CD4-positive, alpha-beta T cell treated with Interleukin-2 at 100 ng/mL for 4 hours (primary cell): ENCODE results near the gene MCM10.
"Not testable (repeated sequence)": the region's sequence is repeated elsewhere in the genome, so short reads cannot be mapped to it uniquely, and the experiment has no call there.

ENCODE experiments used
- DNase-seq: peaks from one replicate; pipeline ENCODE4 v3.0.0-alpha.2; 2020; ENCODE audit warnings: low spot score

Gene MCM10

GRCh38 chr10:13221572-13221971 is 60.2 kb downstream of the MCM10 start:
- DNase-seq: no peak

- DNase-seq: no peak
Measured at GRCh38 chr10:13222151-13222550, 60.8 kb downstream of the MCM10 start.

DNA sequence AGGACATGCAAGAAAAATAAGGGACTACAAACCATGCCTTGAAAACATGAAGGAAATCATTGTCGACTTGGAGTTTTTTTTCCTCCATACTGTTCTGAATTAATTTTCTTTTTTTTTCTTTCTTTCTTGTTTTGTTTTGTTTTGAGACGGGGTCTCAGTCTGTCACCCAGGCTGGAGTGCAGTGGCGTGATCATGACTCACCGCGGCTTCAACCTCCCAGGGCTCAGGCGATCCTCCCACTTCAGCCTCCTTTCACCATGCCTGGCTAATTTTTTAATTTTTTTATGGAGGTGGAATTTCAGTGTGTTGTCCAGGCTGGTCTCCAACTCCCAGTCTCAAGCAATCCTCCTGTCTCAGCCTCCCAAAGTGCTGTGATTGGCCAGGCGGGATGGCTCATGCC is 61.2 kb downstream of the MCM10 start:
- DNase-seq: no peak

- DNase-seq: no peak
Measured at GRCh38 chr10:13223241-13223640, 61.9 kb downstream of the MCM10 start.

GRCh38 chr10:13224210-13224995 is 63.0 kb downstream of the MCM10 start:
- no peak for DNase-seq

GRCh38 chr10:13225601-13226000 is 64.2 kb downstream of the MCM10 start:
- DNase-seq: no peak

GRCh38 chr10:13227031-13227430 is 65.7 kb downstream of the MCM10 start:
- DNase-seq: no peak

- no peak for DNase-seq
Measured at GRCh38 chr10:13231190-13231589, 69.8 kb downstream of the MCM10 start.

DNA sequence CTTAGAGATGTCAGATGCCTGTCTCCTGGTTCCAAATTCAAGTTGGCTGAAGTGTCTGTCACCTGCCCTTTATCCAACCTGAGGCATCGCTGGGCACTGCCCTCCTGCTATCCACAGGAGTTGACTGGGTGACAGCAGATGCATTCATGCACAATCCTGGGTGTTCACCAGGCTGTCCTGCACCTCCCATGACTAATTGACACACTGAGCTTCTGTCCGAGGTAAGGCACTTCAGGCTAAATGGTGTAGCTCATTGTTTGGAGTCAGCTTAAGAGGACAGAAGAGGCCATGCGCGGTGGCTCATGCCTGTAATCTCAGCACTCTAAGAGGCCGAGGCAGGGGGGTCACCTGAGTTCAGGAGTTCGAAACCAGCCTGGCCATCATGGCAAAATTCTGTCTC is 70.5 kb downstream of the MCM10 start:
- no peak for DNase-seq

GRCh38 chr10:13233358-13233757 is 72.0 kb downstream of the MCM10 start:
- no peak for DNase-seq

DNA sequence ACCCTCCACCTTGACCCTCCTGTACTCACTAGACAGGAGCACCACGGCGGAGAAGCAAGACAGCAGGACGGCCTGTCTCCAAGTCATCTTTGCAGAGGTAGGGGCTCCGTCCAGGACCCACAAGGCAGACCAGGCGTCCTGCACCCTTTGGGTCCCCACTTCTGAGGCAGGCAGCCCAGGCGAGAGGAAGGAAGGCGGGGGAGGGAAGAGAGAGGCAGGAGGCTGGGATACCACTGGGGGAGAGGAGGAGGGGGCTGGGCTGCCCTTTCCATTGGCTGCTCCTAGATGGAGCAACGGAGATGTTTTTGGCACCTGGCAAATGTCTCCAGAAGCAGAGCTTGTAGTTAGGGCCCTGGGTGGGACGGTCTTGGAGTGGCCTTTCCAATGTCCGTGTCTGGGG is 72.8 kb downstream of the MCM10 start, which contains the start of gene UCMA:
Gene UCMA (minus strand): TSS at position 203 of the 400 bp plus-strand sequence. CDS start 116 bp downstream, at position 87.
- no peak for DNase-seq

DNA sequence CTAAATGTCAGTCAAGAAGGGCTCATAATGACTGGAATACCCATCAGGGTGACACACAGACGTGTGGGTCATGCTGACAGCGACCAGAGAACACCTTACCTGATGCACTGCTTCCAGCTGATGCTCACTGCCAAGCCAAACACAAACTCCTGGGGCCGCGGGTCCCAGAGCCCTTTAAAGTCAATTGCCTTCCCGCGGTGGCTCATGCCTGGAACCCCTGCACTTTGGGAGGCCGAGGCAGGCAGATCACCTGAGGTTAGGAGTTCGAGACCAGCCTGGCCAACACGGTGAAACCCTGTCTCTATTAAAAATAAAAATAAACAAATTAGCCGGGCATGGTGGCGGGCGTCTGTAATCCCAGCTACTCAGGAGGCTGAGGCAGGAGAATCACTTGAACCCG is 73.4 kb downstream of the MCM10 start:
- DNase-seq: not testable (repeated sequence)

DNA sequence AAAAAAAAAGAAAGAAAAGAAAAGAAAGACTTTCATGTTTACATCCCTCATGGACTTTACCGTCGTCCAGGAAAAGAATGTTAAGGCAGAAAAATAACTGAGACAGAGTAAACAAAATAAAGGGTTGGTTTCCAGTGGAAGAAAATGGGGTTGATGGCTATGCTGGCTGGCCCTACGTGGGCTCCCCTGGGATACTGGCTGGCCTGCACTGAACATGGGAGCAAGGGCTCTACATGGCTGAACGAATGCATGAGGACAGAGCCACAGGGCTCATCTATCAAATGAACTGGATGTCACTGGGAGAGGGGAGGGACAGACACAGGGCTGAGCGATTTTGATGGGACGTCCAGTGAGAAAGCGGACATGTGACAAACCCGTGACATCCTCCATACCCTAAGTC is 75.3 kb downstream of the MCM10 start:
- DNase-seq: no peak

DNA sequence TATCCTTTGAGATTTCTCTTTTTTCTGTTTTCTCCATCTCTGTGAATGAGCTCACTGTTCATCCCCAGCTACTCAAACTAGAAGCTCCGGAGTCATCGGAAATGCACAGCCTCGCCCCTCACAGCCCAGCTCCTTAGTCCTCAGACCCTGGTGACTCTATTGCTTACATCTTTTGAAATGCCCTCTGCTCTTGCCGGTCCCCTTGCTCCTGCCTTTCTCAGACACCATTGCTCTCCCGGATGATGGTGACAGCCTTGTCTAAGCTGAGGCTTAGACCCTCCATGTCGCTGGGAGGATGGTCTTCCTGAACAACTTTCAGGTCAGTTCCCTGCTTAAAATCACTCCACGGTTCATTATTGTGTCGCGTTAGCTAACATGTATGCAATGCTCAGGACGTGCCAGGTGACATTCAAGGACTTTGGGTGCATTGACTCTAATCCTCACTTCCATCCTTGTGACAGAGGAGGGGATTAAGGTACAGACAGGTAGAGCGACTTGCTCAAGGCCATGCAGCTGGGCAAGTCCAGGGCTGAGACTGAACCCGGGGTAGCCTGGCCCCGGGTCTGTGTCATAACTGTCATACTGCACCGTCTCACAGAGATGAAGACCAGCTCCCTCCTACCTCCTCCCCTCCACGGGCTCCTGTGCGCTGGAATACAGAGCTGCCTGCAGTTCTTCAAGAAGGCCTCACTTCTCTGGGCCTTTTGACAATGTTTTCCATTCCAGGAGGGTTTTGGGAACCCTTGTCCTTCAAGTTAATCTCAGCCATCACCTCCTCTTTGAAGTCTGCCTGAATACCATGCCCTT is 77.1 kb downstream of the MCM10 start:
- no peak for DNase-seq

DNA sequence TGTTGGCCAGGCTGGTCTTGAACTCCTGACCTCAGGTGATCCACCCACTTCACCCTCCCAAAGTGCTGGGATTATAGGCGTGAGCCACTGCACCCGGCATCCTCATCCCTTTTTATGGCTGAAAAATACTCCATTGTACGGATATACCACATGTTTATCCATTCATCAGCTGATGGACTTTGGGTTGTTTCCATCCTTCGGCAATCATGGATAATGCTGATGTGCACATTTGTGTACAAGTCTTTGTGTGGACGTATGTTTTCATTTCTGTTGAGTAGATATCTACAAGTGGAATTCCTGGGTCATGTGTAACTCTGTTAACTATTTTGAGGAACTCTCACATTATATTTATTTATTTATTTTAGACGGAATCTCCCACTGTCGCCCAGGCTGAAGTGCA is 78.6 kb downstream of the MCM10 start:
- DNase-seq: no peak

DNA sequence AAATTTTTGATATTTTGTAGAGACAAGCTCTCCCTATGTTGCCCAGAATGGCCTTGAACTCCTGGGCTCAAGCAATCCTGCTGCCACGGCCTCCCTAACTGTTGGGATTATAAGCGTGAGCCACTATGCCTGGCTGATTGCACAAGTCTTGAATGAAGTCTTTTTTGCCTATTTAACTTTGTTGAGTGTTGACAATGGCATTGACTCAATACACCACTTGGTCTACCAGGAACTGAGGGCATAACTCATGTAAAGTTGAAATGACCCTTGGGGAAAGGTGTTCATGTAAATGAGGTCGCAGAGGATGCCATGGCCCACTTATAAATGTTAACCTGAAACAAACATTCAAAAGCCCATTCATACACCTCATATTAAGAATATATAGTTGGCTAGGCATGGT is 80.3 kb downstream of the MCM10 start:
- DNase-seq: no peak

- not testable (repeated sequence) for DNase-seq
Measured at GRCh38 chr10:13242260-13242659, 80.9 kb downstream of the MCM10 start.

- no peak for DNase-seq
Measured at GRCh38 chr10:13247246-13247645, 85.9 kb downstream of the MCM10 start.

- no peak for DNase-seq
Measured at GRCh38 chr10:13247784-13248183, 86.4 kb downstream of the MCM10 start.

- no peak for DNase-seq
Measured at GRCh38 chr10:13253726-13254125, 92.4 kb downstream of the MCM10 start.

DNA sequence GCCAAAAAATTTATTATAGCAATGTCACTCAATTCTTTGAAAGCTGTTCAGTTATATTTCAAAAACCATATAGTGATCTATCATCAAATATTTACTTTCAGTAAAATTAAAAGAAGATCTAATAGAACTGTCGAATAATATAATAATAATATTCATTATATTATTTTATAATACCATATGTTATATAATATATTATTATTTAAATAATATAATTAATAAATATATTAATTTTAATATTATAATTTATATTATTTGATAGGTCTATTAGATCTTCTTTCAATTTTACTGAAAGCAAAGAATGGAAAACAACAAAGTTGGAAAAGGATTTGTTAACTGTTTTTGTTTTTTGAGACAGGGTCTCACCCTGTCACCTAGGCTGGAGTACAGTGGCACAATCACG is 95.3 kb downstream of the MCM10 start:
- DNase-seq: no peak

DNA sequence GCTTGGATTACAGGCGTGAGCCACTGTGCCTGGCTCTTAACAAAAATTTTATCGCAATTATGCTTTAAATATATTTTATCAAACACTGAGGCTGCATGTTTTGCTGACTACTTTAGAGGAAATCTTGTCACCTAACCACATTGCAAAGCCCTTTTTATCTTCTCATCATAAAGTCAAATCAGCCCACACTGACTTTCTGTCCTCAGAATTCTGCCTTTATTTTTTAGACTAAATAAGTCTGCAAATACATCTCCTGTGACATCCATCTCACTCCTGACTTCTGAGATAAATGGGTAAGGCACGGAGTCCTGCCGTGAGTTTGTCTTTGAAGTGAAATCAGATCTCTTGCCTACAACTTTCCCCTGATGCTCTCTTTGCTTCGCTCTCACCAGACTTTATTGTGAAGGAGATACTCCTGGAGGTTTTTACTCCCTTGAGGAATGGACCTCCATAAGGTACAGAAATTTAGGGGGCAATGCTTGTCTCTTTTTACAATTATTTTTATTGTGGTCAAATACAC is 96.3 kb downstream of the MCM10 start:
- DNase-seq: no peak
